HG02885 (cell line): ENCODE data around the gene HERPUD1.
"Not testable (repeated sequence)": the region's sequence is repeated elsewhere in the genome, so short reads cannot be mapped to it uniquely, and the experiment has no call there.

Source experiments
- ATAC-seq: cut with Tn5 transposase; IDR thresholded peaks from one replicate; pipeline ENCODE4 v1.9.1; 2021; ENCODE audit warnings: mild to moderate bottlenecking; ENCODE audit not compliant: unreplicated experiment, poor library complexity

HERPUD1 gene

DNA sequence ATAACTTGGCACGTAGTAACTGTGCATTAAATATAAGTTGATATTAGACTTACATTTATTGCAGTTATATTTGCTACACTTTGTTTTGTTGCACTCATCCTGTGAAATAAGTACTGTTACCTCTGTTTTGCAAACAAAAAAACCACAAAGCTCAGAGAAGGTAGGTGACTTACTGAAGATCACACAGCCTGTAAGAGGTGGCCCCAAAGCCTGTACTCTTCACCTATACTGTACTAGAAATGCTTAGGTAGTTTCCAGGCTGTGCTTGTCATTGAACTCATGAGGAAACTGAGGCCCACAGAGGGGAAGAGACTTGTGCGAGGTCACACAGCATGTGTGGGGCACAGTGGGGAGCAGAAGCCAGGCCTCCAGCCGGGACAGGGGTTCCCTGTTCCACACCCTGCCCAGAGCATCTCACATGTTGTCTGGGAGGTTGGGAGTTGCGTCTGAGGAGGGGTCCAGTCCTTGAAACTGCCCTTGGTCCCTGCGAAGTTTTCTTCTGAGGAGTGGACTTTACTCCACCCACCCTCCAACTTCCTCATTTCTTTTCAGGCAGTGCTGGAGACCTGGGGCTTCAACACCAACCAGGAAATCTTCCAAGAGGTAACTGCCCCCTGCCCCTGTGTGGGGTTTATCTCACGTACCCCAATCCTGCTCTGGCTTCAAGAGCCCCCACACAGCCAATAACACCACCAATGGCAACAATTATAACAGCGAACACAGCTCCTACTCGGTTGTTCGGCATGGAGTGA, 42.8 kb downstream of the HERPUD1 start:
- no peak for ATAC-seq

DNA sequence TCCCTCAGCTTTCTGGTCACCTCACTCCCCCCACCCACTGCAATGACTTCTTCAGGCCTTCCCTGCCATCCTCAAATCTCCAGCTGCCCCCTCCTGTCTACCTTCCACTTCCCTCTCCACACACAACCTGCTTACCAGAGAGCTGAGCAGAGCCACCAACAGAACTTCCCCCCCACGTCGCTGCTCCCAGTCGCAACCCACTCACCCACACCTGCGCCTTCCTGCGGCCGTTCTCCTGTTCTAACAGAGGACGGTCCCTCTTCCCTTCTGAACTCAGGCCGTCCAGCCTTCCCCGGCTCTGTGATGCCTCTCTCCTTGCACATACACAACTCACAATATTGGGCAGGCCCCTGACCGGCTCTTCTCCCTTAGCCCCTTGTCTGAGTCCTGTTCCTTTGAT, 43.8 kb downstream of the HERPUD1 start:
- no peak for ATAC-seq

DNA sequence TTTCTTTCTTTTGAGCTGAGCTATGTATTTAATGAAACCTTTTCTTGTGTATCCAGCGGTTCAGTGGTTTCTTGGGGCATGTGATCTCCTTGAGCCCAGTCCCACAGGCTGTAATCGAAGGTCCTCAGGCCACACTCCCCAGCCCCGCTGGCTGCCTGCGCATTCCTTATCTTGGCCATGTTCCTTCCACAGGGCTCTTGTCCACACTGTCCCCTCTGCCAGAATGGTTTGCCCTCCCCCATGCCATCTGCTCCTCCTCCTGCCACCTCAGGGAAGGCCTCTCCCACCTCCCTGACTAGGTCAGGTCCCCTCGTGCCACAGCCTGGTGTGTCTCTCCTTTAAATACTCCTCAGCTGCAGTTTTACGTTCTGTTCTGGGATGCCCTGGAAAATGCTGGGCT, 45.3 kb downstream of the HERPUD1 start:
- ATAC-seq, result no peak

DNA sequence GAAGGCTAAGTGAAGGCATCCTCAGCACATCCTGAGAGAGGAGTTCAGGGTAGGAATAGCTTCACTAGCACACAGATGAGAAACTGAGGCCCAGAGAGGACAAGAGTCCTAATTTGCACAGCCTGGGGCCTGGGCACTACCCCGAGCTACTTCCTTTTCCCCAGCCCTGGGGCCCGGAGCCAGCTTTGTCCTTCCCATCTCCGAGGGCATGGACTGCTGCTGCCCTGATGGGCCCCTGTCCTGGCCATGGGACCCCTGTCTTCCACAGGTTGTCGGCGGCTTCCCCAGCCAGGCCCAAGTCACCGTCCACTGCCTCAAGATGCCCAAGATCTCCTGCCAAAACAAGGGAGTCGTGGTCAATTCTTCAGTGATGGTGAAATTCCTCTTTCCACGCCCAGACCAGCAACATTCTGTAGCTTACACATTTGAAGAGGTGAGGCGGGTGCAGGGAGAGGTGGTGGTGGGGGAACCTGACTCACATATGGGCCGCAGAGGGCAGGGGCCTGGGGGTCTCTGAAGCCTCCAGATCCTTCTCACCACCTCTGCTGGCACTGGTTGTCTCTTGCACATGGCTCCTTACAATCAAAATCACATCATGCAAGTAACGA, 46.0 kb downstream of the HERPUD1 start:
- ATAC-seq, result no peak

- no peak for ATAC-seq
Observed at GRCh38 chr16:56980201-56980535, 48.2 kb downstream of the HERPUD1 start.

- no peak for ATAC-seq
Observed at GRCh38 chr16:56980792-56981724, 49.1 kb downstream of the HERPUD1 start.

- ATAC-seq, result no peak
Observed at GRCh38 chr16:56981729-56982271, 49.9 kb downstream of the HERPUD1 start.

DNA sequence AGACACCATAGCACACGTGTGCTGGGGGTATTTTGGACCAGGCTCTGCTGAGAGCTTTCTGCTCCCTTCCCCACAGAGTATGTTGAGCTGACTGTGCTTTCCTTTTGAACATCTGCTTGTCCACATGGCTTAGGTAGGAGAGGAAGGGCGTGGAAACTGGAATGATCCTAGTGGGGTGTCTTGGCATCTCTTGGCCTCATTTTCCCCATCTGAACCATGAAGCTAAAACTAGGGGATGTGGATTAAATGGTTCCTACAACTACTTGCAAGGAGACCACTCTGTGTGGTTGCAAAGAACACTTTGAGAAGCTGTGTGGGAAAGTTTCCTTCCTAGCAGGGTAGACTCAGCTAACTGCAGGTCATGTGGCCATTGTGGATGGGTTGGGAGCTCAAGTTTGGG, 50.8 kb downstream of the HERPUD1 start:
- no peak for ATAC-seq

GRCh38 chr16:56983211-56983751, 51.3 kb downstream of the HERPUD1 start:
- ATAC-seq, result no peak

DNA sequence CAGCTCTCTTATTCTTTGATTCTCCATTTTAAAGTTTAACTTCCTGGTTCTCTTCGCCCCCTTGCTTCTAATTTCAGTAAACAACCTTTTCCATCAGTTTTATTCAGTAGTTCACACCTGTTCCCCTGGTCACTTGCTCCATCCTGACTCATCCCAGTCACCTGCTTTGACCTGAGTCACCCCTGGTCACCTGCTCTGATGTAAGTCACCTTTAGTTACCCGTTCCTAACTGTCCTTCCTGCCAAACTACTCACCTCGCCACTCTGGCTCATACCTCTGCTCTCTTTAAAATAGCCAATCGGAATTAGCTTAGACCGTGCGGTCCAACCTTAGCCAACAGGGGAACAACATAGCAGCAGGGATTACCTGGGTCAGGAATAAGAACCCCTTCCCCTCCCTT, 52.7 kb downstream of the HERPUD1 start:
- no peak for ATAC-seq

DNA sequence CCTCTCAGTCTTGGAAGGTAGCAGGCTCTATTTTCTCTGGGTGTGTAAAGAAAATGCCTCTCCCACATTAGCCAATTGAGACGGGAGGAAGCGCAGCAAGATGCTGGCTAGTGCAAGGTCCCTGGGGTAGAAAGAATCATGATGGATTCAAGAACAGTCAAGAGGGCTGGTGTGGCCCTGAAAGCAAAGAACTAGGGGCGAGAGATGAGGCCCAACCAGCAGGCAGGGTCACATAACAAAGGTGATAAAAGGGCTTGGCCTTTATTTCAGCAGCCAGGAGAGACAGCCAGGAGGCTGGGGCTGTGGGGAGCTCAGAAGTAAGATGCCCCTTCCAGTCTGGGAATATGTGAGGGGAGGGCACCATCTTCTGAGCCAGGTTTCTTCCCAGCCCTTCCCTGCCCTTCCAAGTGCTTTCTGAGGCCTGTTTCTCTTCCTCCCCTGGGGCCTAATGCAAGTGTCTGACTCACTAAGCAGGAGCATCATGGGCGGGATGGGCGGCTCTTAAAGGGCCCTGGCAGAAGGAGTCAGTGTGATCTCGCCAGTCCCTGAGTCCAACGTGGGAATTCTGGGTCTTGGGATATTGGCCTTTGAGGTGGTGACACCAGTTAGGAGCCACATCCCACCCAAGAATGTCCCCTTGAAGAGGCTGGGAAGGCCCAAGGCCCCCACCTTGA, 53.5 kb downstream of the HERPUD1 start:
- ATAC-seq, result no peak

DNA sequence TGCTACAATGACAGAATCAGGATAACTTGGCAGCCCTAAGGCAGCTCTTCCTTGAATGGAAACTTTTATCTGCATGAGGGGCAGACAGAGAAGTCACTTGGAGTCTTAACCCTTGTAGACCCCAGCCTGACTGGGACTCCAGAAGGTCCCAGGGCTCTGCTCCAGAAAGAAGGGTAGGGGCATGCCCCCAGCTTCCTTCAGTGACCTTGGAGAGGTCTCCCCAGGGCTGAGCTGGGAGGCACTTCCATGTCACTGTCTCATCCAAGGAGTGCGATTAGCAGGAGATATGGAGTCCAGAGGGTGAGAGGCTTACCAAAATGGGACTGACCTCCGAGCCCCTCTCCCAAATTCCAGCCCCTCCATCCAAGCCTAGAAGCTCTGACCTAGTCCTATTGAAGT, 54.0 kb downstream of the HERPUD1 start:
- no peak for ATAC-seq

- ATAC-seq, result no peak
Observed at GRCh38 chr16:56986361-56986760, 54.4 kb downstream of the HERPUD1 start.

DNA sequence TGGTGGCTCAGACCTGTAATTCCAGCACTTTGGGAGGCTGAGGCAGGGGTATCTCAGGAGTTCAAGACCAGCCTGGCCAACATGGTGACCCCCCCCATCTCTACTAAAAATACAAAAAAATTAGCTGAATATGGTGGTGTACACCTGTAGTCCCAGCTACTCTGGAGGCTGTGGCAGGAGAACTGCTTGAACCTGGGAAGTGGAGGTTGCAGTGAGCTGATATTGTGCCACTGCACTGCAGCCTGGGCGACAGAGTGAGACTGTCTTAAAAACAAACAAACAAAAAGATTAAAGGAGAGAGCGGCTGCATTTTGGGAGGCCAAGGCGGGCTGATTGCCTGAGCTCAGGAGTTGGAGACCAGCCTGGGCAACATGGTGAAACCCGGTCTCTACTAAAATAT, 55.0 kb downstream of the HERPUD1 start:
- ATAC-seq, result not testable (repeated sequence)

DNA sequence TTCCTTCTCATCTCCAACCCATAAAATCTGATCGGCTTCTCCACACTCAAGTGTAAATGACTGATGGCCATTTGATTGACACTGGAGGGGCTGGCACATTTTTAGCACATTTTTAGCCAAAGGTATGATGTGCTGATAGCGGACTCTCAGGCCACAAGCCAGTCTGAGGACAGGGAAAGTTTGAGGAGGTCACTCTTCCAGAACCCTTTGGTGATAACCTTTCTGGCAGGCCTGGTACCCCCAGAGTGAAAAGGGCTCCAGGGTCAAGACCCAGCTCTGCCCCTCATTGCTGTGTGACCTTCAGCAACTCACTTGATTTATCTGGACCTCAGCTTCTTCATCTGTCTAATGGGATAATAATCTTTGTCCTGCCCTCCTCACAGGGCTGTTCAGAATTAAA, 55.8 kb downstream of the HERPUD1 start:
- ATAC-seq, result no peak

DNA sequence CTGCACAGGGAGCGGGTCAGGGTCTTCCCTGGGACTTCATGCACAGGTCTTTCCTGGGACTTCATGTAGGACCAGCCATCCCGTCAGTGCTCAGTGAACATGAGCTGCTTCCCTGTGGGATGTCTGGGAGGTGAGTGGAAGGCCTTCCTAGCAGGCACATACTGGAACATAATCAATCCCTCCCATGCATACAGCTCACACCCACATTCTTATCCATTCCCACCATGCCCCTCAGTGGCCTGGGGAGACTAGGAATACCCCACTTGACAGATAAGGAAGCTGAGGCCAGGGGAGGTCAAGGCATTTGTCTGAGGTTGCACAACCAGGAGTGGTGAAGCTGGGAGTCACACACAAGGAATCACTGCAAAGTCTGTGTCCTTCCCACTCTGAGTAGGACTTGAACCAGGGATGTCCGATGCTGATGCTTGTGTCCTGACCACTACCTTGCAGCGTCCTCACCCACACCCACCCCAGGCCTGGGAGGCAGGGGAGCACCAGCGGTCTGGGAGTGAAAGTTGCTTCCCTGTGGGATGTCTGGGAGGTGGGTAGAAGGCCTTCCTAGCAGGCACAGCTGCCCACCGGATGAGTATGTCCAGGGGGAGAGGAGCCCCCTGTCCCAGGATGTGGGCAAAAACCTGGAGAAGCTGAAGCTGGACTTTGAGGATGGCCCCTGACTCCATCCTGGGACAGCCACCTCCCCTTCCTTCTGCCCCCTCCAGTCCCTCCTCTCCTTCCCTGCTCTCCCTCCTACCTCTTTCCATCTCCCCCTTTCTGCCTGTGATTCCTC, 56.4 kb downstream of the HERPUD1 start:
- no peak for ATAC-seq

GRCh38 chr16:56988948-56989945, 57.3 kb downstream of the HERPUD1 start, which contains the start of gene NLRC5:
TSS of gene NLRC5 (plus strand) at chr16:56989557. CDS start at chr16:57020713, 31,156 bp downstream.
- peak; percentile 81 for ATAC-seq

DNA sequence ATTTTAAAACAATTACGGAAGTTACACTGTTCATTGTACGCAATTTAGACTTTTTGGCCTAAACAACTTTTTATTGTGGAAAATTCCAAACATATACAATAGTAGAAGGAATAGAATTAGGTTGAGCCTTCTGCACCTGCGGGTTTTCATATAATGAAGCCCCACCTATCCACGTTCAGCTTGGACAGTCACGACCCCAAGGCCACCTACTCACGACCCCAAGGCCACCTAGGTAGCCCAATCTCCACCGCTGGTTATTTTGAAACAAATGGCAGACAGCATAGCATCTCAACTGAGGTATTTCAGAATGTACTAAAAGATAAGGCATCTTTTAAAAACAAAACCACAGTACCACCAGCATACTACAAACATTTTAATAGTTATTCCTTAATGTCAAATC, 58.0 kb downstream of the HERPUD1 start:
- ATAC-seq, result no peak
